H1 (cell line): Measurements from ENCODE around the gene STX5.

Source experiments
- EZH2 ChIP-seq: fragments of 200-600 bp; sonication (generic); IDR thresholded peaks from 2 replicates; pipeline ENCODE4 v1.7.1; 2012; ENCODE audit warnings: low read depth, mild to moderate bottlenecking, moderate library complexity, low read length, inconsistent platforms; ENCODE audit not compliant: severe bottlenecking
- GABPA ChIP-seq: IDR thresholded peaks from 2 replicates; pipeline ENCODE4 v1.6.1; 2011; ENCODE audit warnings: mild to moderate bottlenecking, low read length, moderate library complexity, borderline replicate concordance; ENCODE audit not compliant: insufficient read depth
- SRF ChIP-seq: IDR thresholded peaks from 2 replicates; pipeline ENCODE4 v1.6.1; 2011; ENCODE audit warnings: mild to moderate bottlenecking, low read depth, low read length, moderate library complexity
- TBP ChIP-seq: IDR thresholded peaks from 2 replicates; pipeline ENCODE4 v1.6.1; 2011; ENCODE audit warnings: low read depth, low read length, improper control_type of control experiment
- TF ChIP-seq, protein P1 (sequence below), 3 experiments: IDR thresholded peaks; 1 replicate in 2 of 3; 2 replicates in 1 of 3; pipeline versions ENCODE4 v1.5.1 to v1.6.1; 2011; ENCODE audit warnings: low read length in 3 of 3, mild to moderate bottlenecking in 3 of 3, inconsistent platforms in 2 of 3, low read depth in 1 of 3, moderate library complexity in 1 of 3; ENCODE audit not compliant: insufficient read depth in 1 of 3; ENCODE audit errors: control extremely low read depth in 1 of 3

DNA sequence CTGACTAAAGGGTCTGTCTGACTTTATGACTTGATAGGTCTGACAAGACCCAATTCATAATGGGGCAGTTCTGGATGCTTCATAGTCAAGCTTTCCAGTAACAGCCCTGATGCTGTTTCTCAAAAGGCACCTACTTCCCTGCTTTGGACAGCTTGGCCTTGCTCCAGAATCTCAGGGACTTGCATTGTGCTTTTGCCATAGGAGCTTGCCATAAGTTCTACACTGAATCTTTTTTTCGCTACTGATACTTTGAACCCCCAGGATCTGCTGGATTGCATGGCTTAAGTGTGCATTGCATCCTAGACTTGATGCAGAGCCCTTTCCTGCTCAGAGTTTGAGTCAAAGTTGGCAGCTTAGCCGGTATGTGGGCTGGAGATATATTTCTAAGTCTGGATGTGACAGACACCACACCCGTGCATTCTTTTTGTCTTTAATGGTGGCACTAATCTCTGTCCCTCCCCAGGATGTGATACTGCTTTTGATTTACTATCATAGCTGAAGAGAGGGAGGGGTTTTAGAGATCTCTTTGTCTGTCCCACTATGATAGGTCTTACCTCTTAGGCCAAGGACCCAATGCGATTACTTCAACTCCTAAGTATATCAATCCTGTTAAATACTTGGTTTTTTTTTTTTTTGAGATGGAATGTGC, 32.0 kb upstream of the STX5 start:
- TF ChIP-seq, protein P1, sequence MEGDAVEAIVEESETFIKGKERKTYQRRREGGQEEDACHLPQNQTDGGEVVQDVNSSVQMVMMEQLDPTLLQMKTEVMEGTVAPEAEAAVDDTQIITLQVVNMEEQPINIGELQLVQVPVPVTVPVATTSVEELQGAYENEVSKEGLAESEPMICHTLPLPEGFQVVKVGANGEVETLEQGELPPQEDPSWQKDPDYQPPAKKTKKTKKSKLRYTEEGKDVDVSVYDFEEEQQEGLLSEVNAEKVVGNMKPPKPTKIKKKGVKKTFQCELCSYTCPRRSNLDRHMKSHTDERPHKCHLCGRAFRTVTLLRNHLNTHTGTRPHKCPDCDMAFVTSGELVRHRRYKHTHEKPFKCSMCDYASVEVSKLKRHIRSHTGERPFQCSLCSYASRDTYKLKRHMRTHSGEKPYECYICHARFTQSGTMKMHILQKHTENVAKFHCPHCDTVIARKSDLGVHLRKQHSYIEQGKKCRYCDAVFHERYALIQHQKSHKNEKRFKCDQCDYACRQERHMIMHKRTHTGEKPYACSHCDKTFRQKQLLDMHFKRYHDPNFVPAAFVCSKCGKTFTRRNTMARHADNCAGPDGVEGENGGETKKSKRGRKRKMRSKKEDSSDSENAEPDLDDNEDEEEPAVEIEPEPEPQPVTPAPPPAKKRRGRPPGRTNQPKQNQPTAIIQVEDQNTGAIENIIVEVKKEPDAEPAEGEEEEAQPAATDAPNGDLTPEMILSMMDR (IDR thresholded peaks at IDR 0.05; ENCODE audit: control extremely low read depth in 1 of 3, insufficient read depth in 1 of 3, low read depth in 1 of 3, low read length in 3 of 3) = no peak
- TF ChIP-seq EZH2 (no peak), GABPA (no peak), TBP (no peak), SRF (no peak)
